ENCODE measurements around the gene SERGEF. TPM values are rescaled to one million over a fixed set of nuclear protein-coding genes. Genes with fewer than 3 reads are reported as not detected.

The SERGEF gene
- total RNA-seq, 4 donors from 2014 or later: 32.0 to 50.2 (median 37.6) TPM

GRCh38 chr11:17798253-17798652 lies 214.6 kb downstream of the SERGEF start:
- H3K4me3 ChIP-seq: no peak overlapping the region
- no peaks in the 10 kb centered on the region for H3K36me3 ChIP-seq
- H3K27me3 ChIP-seq: no peaks in the 10 kb centered on the region
- TF ChIP-seq POLR2A (IDR thresholded peaks at IDR 0.05; ENCODE audit: low read depth) (no peak), POLR2AphosphoS5 (IDR thresholded peaks at IDR 0.05) (peak in 1 of 2 donors; percentile 34), EP300 (IDR thresholded peaks at IDR 0.05) (no peak)
- intact Hi-C loops (cut with DNase I): no loop called here
- 53% methylated on average over 6 of the region's 6 CpGs for WGBS
- H3K27ac ChIP-seq (replicated peaks in 1 of 4): peak overlapping the region in 1 of 4 donors; percentile 44
- DNase-seq (ENCODE audit: extremely low spot score): no peak
- H3K9me3 ChIP-seq: no peaks in the 10 kb centered on the region
- H3K4me1 ChIP-seq: peaks cover 6 to 28% (median 15%) of the 10 kb centered on the region in 4 donors

GRCh38 chr11:17796154-17796553 lies 216.7 kb downstream of the SERGEF start:
- intact Hi-C loops (cut with DNase I): no loop called here
- H3K4me3 ChIP-seq: no peak overlapping the region
- H3K4me1 ChIP-seq: peaks cover 6 to 28% (median 15%) of the 10 kb centered on the region in 4 donors
- no peak overlapping the region for H3K27ac ChIP-seq (replicated peaks in 1 of 4)
- H3K36me3 ChIP-seq: no peaks in the 10 kb centered on the region
- no peaks in the 10 kb centered on the region for H3K27me3 ChIP-seq
- no peak for TF ChIP-seq POLR2A (IDR thresholded peaks at IDR 0.05; ENCODE audit: low read depth)
- TF ChIP-seq CTCF (IDR thresholded peaks at IDR 0.05): no peak
- TF ChIP-seq POLR2AphosphoS5 (IDR thresholded peaks at IDR 0.05): no peak
- TF ChIP-seq EP300 (IDR thresholded peaks at IDR 0.05): no peak
- DNase-seq (ENCODE audit: extremely low spot score): no peak
- WGBS: 96% methylated on average over 2 of the region's 2 CpGs
- no peaks in the 10 kb centered on the region for H3K9me3 ChIP-seq

DNA sequence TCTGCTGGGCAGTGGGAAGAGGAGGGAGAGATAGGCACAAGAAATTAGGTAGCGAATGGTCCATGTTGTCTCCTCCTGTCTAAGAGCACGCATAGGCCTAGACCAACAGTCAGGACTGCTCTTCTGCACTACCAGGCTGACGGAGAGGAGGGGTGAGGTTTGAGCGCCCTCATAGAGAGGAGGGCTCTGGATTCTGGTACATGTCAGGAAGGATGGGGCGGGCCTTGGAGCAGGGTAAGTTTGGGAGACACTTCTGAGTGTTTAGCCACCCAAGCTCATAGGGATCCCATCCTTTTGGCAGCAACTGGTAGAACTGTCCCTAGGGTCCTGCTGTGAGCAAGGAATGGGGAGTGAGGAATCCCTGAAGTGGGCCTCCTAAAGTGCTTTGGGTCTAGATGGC lies 217.9 kb downstream of the SERGEF start:
- peaks cover 6 to 22% (median 15%) of the 10 kb centered on the region in 4 donors for H3K4me1 ChIP-seq
- no peaks in the 10 kb centered on the region for H3K9me3 ChIP-seq
- no peaks in the 10 kb centered on the region for H3K27me3 ChIP-seq
- no peak for DNase-seq (ENCODE audit: extremely low spot score)
- no peak overlapping the region for H3K27ac ChIP-seq (replicated peaks in 1 of 4)
- TF ChIP-seq CTCF (IDR thresholded peaks at IDR 0.05) (no peak), EP300 (IDR thresholded peaks at IDR 0.05) (no peak), POLR2AphosphoS5 (IDR thresholded peaks at IDR 0.05) (no peak), POLR2A (IDR thresholded peaks at IDR 0.05; ENCODE audit: low read depth) (no peak)
- H3K36me3 ChIP-seq: no peaks in the 10 kb centered on the region
- intact Hi-C loops (cut with DNase I): no loop called here
- H3K4me3 ChIP-seq: no peak overlapping the region
- 97% methylated on average over 5 of the region's 5 CpGs for WGBS

- Histone ChIP-seq H3K36me3 (no peaks in the 10 kb centered on the region), H3K4me3 (no peak overlapping the region), H3K27me3 (no peaks in the 10 kb centered on the region), H3K9me3 (no peaks in the 10 kb centered on the region), H3K27ac (replicated peaks in 1 of 4) (no peak overlapping the region), H3K4me1 (peaks cover under 1 to 14% (median 10%) of the 10 kb centered on the region in 4 donors)
- WGBS: 85% methylated on average over 3 of the region's 7 CpGs
- TF ChIP-seq CTCF (IDR thresholded peaks at IDR 0.05) (no peak), POLR2A (IDR thresholded peaks at IDR 0.05; ENCODE audit: low read depth) (no peak), POLR2AphosphoS5 (IDR thresholded peaks at IDR 0.05) (no peak)
- DNase-seq (ENCODE audit: extremely low spot score): no peak
- intact Hi-C loops (cut with DNase I): no loop called here
Observed at GRCh38 chr11:17793642-17794170, 219.1 kb downstream of the SERGEF start.

- no peaks in the 10 kb centered on the region for H3K27me3 ChIP-seq
- TF ChIP-seq EP300 (IDR thresholded peaks at IDR 0.05) (no peak), POLR2AphosphoS5 (IDR thresholded peaks at IDR 0.05) (no peak), POLR2A (IDR thresholded peaks at IDR 0.05; ENCODE audit: low read depth) (no peak), CTCF (IDR thresholded peaks at IDR 0.05) (no peak)
- 100% methylated on average over 4 of the region's 9 CpGs for WGBS
- peaks cover 0 to 6% (median 1%) of the 10 kb centered on the region in 4 donors for H3K36me3 ChIP-seq
- H3K27ac ChIP-seq (replicated peaks in 1 of 4): no peak overlapping the region
- no peaks in the 10 kb centered on the region for H3K9me3 ChIP-seq
- H3K4me3 ChIP-seq: no peak overlapping the region
- no peaks in the 10 kb centered on the region for H3K4me1 ChIP-seq
- no peak for DNase-seq (ENCODE audit: extremely low spot score)
- intact Hi-C loops (cut with DNase I): no loop called here
Observed at GRCh38 chr11:17792161-17792560, 220.7 kb downstream of the SERGEF start.

All from esophagus muscularis mucosa (tissue), 4 donors.